Putamen (tissue), 1 donor: Measurements from ENCODE around the gene CPNE5.

ENCODE experiments used
- DNase-seq: peaks from one replicate; pipeline ENCODE4 v3.0.0-alpha.2; 2016; ENCODE audit warnings: low spot score

The CPNE5 gene

DNA sequence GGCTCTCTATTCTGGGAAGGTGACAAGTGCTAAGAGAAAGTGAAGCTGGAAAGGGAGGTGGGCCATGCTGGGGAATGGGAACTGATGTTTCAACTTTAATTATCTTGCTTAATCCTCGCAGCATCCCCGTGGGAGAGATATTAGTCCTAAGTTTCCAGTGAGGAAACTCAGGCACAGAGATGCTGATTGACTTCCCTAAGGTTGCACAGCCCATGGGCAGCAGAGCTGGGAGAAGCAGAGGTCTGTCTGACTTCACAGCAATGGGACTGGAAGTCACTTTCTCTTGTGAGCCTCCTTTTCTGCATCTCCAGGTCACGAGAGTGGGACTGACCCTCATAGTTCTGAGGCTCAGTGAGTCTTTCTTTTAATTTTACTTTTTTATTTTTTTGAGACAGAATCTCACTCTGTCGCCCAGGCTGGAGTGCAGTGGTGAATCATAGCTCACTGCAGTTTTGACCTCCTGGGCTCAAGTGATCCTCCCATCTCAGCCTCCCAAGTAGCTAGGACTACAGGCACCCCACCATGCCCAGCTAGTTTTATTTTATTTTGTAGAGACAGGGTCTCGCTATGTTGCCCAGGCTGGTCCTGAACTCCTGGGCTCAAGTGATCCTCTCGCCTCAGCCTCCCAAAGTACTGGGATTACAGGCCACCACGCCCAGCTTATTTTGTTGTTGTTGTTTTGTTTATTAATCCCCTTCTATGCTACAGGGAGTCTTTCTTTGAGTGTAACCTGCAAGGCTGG lies 139.0 kb downstream of the CPNE5 start:
- no peak for DNase-seq

DNA sequence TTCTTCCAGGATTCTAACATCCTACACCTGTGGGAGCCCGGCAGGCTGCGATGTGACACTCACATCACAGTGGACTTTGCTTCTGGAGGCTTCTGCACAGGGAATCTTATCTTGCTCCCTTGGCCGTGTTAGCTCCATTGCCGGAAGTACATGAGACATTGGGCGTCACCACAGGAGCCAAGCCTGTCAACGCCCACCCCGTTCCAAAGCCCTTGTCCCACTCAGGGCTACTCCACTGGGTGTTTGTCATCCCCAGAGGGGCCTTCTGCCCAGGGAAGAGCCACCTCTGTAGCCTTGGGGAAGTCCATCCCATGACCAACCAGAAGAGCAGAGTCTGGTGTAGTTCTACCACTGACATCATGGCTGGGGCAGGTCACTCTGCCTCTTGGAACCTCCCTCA lies 139.9 kb downstream of the CPNE5 start:
- no peak for DNase-seq

DNA sequence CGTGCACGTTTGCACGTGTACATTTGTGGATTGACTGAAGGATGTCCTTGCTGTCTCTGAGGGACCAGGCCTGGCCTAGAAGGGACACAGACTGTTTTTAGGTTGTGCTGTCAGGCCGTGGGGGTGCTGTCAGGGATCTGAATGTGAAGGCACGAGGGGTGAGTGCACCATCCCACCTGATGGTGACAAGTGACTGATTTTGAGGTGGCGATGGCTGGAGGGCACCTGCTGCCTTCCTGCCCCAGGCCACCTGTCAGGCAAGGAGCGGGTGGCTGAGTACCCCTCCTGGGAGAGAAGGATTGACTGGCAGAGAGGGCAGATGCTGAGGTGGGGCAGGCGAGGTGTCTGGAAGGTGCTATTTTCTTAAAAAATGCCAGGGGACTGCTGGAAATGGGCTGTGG lies 140.4 kb downstream of the CPNE5 start:
- no peak for DNase-seq

DNA sequence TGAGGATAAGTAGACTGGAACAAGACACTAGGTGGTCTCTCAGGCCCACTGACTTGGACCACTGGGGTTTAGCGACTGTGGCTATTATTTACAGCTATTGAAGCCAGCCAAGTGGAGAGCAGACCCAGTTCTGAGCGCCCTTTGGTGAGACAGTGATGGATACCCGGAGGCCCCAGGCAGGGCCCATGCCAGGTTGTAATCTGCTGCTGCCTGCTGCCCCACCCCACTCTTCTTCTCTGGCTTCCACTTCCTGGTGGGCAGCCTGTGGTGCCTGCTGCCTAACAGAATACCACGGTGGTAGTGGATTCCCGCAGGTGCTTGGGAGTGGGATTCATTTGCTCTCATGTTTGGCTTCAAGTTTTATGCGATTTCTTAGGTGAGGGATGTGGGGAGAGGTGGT lies 141.0 kb downstream of the CPNE5 start:
- DNase-seq: no peak

DNA sequence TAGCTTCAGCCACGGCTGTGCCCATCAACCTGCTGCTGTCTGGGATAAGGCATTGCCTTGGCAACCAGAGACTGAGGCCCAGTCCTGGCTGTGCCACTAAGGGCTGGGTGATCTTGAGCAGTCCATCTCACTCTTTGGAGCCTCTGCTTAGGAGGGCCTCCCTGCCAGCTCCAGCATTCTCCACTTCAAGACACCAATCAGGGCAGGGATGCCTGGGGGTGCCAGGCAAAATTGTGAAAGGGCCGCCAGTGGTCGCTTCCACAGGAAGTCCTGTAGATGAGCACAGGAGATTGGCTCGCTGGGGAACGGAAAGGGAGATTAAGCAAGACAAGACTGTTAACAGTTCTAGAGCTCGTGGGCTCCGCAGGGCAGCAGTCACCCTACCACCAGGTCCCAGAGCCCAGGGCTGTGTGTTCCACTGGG lies 141.8 kb downstream of the CPNE5 start, which contains the start of gene RAB44:
TSS of gene RAB44 (plus strand) at position 346 of the 423 bp plus-strand sequence. CDS start 6,410 bp downstream, outside the sequence.
- no peak for DNase-seq

DNA sequence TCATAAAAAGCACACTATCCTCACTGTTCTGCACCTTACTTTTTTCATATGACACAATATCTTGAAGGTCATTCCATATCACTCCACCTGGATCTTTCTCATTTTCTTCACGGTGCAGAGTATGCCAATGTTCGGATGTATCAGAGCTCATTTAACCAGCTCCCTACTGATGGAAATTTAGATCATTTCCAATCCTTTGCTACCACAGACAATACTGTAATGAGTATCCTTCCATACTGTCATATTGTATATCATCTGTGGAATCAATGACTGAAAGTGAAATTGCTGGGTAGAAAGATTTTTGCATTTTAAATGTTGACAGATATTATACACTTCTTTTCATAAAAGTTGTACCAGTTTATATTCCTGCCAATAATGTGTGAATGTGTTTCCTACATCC lies 143.8 kb downstream of the CPNE5 start:
- no peak for DNase-seq

DNA sequence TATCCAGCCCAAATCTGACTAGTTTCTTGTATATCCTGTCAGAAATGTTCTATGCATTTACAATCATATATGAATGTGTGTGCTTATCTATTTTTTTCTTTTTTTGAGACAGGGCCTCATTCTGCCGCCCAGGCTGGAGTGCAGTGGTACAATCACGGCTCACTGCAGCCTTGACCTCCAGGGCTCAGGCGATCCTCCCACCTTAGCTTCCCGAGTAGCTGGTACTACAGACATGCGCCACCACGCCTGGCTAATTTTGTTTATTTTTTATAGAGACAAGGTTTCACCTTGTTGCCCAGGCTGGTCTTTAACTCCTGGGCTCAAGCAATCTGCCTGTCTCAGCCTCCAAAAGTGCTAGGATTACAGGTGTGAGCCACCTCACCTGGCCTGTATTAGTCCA lies 144.6 kb downstream of the CPNE5 start:
- DNase-seq: no peak

DNA sequence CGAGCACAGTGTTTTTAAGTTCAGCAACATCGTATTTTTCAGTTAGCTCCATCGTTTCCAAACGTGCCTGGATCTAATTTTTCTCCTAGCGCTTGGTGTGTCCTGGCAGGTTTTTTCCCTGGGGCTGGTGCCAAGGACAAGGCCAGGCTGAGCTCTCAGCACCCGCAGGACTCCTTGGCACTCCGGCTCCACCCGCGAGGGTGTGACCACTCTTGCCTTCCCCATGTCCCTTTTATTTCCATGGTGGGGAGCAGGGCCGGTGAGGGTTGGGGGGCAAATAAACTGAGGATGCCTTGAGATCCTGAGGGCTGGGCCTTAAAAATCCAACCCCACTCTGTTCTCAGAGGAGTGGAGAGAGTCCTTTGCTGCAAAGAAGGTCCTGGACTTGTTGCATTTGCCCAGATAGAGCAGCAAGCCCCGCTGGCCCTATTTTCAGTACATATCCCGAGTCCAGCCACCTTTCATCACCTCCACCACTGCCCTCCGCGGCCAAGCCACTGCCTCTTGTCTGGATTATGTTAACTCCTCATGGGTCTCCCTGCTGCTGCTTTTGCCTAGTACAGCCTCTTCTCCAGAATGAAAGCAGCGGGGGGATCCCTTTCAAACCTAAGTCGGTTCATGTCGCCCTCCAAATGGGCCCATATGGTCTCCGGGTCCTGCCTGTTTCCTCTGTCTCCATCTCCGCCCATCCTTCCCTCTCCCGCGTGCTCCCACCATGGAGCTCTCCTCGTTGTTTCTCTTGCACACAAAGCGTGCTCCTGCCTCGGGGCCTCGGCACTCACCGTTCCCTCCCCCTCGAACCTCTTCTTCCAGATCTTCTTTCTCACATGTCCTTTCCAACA lies 146.2 kb downstream of the CPNE5 start:
- no peak for DNase-seq

DNA sequence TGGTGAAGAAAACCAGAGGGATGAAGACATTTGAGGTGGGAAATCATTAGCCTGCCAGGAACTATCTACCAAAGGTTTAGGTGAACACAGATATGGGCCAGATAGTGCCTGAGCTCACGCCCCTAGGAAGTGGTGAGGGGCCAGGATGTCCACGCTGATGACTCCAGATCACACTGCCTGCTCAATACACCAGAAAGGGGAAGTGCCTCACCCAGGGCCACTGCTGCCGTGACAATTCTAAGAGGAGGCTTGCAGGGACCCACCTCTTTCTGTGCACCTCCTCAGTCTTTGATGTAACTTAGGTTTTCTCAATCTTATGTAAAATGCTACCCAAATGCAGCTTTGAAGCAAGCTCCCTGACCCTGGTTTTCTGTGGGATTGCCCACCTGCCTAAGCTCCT lies 147.0 kb downstream of the CPNE5 start:
- no peak for DNase-seq

DNA sequence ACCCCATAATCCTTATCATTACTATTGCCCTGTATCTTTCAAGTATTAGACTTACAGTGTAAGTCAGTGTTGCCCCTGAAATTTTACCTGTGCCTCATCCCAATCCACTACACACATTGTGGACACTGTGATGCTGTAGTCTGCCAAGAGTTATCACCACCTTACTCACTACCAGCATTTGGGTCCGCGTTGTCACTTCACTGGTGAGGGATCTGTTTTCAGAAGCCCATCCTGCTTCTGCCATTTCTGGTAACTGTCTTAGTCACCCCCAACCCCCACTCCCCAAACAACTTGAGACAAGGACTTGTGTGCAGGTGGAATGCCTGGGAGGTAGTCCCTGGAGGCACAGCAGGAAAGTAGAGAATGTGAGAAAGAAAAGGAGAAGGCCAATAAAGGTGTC lies 147.6 kb downstream of the CPNE5 start:
- no peak for DNase-seq

DNA sequence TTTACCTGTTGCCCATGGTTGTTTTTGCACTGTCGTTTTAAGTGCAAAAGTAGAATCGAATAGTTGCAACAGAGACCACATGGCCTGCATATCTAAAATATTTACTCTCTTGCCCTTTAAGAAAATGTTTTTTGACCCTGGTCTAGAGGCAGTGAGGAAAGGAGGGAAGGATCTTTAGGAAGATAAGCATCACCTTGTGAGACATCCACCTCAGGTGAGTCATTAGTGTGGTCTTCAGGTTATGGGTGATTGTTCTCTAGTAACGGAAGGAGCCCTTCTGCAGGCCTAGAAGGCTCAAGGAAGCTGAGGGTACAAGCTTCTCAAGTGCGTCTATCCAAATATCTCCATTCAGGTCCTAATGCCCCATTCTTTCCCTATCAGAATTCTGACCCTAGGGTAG lies 148.2 kb downstream of the CPNE5 start:
- no peak for DNase-seq
